Subcutaneous abdominal adipose tissue (tissue), 5 donors: ENCODE results near the gene CD48.

Source experiments
- H3K27ac ChIP-seq: one replicate; pipeline ENCODE4 v1.7.0; 2013; ENCODE audit warnings: low read depth, mild to moderate bottlenecking, inconsistent platforms, low read length, moderate library complexity
- H3K27me3 ChIP-seq, 5 donors: one replicate each; pipeline ENCODE4 v1.7.0; 2013; ENCODE audit warnings: low read length in 5 of 5, inconsistent platforms in 1 of 5; ENCODE audit not compliant: control insufficient read depth in 5 of 5, insufficient read depth in 4 of 5
- H3K36me3 ChIP-seq, 5 donors: one replicate each; pipeline ENCODE4 v1.7.0; 2013; ENCODE audit warnings: low read length in 5 of 5; ENCODE audit not compliant: control insufficient read depth in 5 of 5, insufficient read depth in 5 of 5
- H3K4me1 ChIP-seq, 5 donors: one replicate each; pipeline ENCODE4 v1.7.0; 2013; ENCODE audit warnings: low read length in 5 of 5, mild to moderate bottlenecking in 3 of 5, moderate library complexity in 1 of 5; ENCODE audit not compliant: control insufficient read depth in 5 of 5, insufficient read depth in 5 of 5
- H3K4me3 ChIP-seq, 5 donors: one replicate each; pipeline ENCODE4 v1.7.0; 2013; ENCODE audit warnings: low read length in 5 of 5, low read depth in 1 of 5
- H3K9ac ChIP-seq, 5 donors: one replicate each; pipeline ENCODE4 v1.7.0; 2013; ENCODE audit warnings: low read length in 5 of 5, mild to moderate bottlenecking in 4 of 5, moderate library complexity in 3 of 5
- H3K9me3 ChIP-seq, 5 donors: one replicate each; pipeline ENCODE4 v1.7.0; 2013; ENCODE audit warnings: low read length in 5 of 5; ENCODE audit not compliant: control insufficient read depth in 5 of 5
- donor health status: healthy.
- donor health status: healthy.
- donor health status: healthy.
- donor health status: healthy.
- donor health status: healthy.

The CD48 gene

DNA sequence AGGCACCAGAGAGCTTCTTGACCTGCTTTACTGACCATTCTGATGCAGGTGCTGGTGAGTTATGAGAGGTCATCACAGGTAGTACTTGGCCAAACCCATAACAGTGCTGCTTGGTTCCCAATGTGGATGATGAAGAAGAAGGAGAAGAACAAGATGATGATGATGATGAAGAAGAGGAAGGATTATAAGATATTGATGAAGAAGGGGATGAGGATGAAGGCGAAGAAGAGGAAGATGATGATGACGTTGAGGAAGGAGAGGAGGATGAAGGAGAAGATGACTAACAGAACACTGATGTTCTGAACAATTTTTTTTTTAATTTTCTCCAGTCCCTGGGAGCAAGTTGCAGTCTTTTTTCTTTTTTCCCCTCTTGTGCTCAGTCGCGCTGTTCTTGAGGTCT is 40.9 kb downstream of the CD48 start:
- peaks cover 0 to 14% (median 6%) of the 10 kb centered on the region in 5 donors for H3K4me1 ChIP-seq
- no peaks in the 10 kb centered on the region for H3K36me3 ChIP-seq
- peaks cover 0 to 5% (median 3%) of the 10 kb centered on the region in 5 donors for H3K9me3 ChIP-seq
- H3K27ac ChIP-seq = no peak overlapping the region
- H3K9ac ChIP-seq = no peak overlapping the region
- H3K4me3 ChIP-seq = no peak overlapping the region
- peaks cover 0 to 3% (median 0%) of the 10 kb centered on the region in 5 donors for H3K27me3 ChIP-seq

GRCh38 chr1:160669802-160670201 is 41.8 kb downstream of the CD48 start:
- Histone ChIP-seq H3K4me1 (peaks cover 2 to 20% (median 12%) of the 10 kb centered on the region in 5 donors), H3K27ac (no peak overlapping the region), H3K36me3 (no peaks in the 10 kb centered on the region), H3K27me3 (peaks cover 0 to 4% (median 0%) of the 10 kb centered on the region in 5 donors), H3K9ac (no peak overlapping the region), H3K9me3 (peaks cover 0 to 5% (median 3%) of the 10 kb centered on the region in 5 donors), H3K4me3 (no peak overlapping the region)

DNA sequence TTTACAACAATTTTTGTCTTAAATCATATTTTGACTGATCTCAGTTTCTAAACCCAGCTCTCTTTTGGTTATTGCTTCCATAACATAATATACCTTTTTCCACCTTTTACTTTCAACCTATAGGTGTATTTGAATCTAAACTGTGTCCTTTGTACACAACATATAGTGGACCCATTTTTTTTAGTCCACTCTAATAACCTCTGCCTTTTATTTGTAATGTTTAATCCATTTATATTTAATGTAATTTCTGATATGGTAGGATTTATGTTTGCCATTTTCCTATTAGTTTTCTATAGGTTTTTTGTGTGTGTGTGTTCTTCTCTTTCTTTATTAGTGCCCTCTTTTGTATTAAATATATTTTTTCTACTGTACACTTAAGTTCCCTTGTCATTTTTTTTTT is 42.3 kb downstream of the CD48 start:
- H3K27ac ChIP-seq = no peak overlapping the region
- H3K4me1 ChIP-seq = peaks cover 2 to 20% (median 12%) of the 10 kb centered on the region in 5 donors
- H3K9me3 ChIP-seq = peaks cover 0 to 5% (median 3%) of the 10 kb centered on the region in 5 donors
- H3K27me3 ChIP-seq = peaks cover 0 to 4% (median 0%) of the 10 kb centered on the region in 5 donors
- no peaks in the 10 kb centered on the region for H3K36me3 ChIP-seq
- no peak overlapping the region for H3K9ac ChIP-seq
- no peak overlapping the region for H3K4me3 ChIP-seq

DNA sequence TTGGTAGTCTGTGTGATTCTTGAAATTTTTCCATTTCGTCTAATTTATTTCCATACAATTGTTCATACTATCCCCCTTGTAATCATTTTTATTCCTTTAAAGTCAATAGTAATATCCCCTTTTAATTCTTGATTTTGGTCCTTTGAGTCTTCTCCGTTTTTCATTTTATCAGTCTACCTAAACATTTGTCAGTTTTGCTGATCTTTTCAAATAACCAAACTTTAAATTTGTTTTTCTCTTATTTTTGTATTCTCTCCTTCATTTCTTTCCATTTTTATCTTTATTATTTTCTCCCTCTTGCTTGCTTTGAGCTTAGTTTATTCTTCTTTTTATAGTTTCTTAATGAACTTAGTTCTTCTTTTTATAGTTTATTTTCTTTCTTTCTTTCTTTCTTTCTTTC is 43.7 kb downstream of the CD48 start:
- Histone ChIP-seq H3K9me3 (peaks cover 0 to 5% (median 3%) of the 10 kb centered on the region in 5 donors), H3K9ac (no peak overlapping the region), H3K27me3 (peaks cover 0 to 4% (median 0%) of the 10 kb centered on the region in 5 donors), H3K36me3 (no peaks in the 10 kb centered on the region), H3K4me1 (peaks cover 2 to 17% (median 13%) of the 10 kb centered on the region in 5 donors), H3K4me3 (no peak overlapping the region), H3K27ac (no peak overlapping the region)

GRCh38 chr1:160666079-160666442 is 45.6 kb downstream of the CD48 start:
- Histone ChIP-seq H3K9ac (no peak overlapping the region), H3K9me3 (peaks cover 0 to 5% (median 3%) of the 10 kb centered on the region in 5 donors), H3K27ac (no peak overlapping the region), H3K4me3 (peak overlapping the region in 1 of 5 donors; percentile 4), H3K36me3 (no peaks in the 10 kb centered on the region), H3K4me1 (peaks cover 2 to 16% (median 13%) of the 10 kb centered on the region in 5 donors), H3K27me3 (peaks cover 0 to 4% (median 0%) of the 10 kb centered on the region in 5 donors)

GRCh38 chr1:160665330-160666078 is 46.1 kb downstream of the CD48 start:
- Histone ChIP-seq H3K9ac (no peak overlapping the region), H3K9me3 (peaks cover 0 to 5% (median 3%) of the 10 kb centered on the region in 5 donors), H3K4me1 (peaks cover 2 to 16% (median 13%) of the 10 kb centered on the region in 5 donors), H3K27ac (no peak overlapping the region), H3K4me3 (peak overlapping the region in 1 of 5 donors; percentile 4), H3K36me3 (no peaks in the 10 kb centered on the region), H3K27me3 (peaks cover 0 to 4% (median 0%) of the 10 kb centered on the region in 5 donors)

DNA sequence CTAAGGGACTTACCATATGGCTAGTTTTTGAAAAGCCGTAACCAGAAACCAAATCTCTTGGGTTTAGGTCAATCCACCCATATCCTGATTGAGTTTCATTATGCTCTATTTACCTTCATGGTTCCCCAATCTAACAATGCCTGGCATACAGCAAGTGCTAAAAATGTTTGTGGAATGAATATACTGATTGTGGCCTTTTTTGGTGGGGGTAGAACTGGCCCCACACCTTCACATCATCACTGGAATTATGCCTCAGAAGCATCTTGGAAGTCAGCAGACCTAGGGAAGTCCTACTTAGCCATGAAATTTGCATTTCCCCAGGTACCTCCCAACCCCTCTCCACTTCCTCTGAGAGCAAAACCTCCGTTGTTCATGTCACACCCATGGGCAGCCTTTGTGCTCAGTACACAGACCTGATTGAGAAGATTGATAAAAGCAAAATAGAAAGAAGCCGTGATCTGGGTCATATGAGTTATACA is 47.0 kb downstream of the CD48 start:
- no peak overlapping the region for H3K27ac ChIP-seq
- peaks cover 0 to 4% (median 0%) of the 10 kb centered on the region in 5 donors for H3K27me3 ChIP-seq
- H3K4me1 ChIP-seq = peaks cover 2 to 16% (median 13%) of the 10 kb centered on the region in 5 donors
- no peak overlapping the region for H3K4me3 ChIP-seq
- no peak overlapping the region for H3K9ac ChIP-seq
- no peaks in the 10 kb centered on the region for H3K36me3 ChIP-seq
- peaks cover 0 to 5% (median 3%) of the 10 kb centered on the region in 5 donors for H3K9me3 ChIP-seq

- peaks cover 0 to 4% (median 0%) of the 10 kb centered on the region in 5 donors for H3K27me3 ChIP-seq
- peaks cover 2 to 22% (median 13%) of the 10 kb centered on the region in 5 donors for H3K4me1 ChIP-seq
- peaks cover 0 to 3% (median 0%) of the 10 kb centered on the region in 5 donors for H3K9me3 ChIP-seq
Measured at GRCh38 chr1:160662910-160663309, 48.7 kb downstream of the CD48 start.

DNA sequence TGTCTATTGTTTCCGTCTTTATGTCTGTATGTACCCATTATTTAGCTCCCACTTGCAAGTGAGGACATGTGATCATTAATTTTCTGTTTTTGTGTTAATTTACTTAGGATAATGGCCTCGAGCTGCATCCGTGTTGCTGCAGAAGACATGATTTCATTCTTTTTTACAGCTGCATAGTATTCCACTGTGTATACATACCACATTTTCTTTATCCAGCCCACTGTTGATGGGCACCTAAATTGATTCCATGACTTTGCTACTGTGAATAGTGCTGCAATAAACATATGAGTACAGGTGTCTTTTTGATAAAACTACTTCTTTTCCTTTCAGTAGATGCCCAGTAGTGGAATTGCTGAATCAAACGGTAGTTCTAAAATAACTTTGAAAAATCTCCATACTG is 52.1 kb downstream of the CD48 start:
- no peak overlapping the region for H3K4me3 ChIP-seq
- peaks cover 0 to 9% (median 0%) of the 10 kb centered on the region in 5 donors for H3K4me1 ChIP-seq
- no peak overlapping the region for H3K27ac ChIP-seq
- no peaks in the 10 kb centered on the region for H3K36me3 ChIP-seq
- no peak overlapping the region for H3K9ac ChIP-seq
- H3K9me3 ChIP-seq = peaks cover 0 to 3% (median 0%) of the 10 kb centered on the region in 5 donors
- H3K27me3 ChIP-seq = peaks cover 0 to 3% (median 0%) of the 10 kb centered on the region in 5 donors

More at GRCh38 chr1:160662910-160663309, 48.7 kb downstream of the CD48 start:
- Histone ChIP-seq H3K4me3 (no peak overlapping the region), H3K27ac (no peak overlapping the region), H3K9ac (no peak overlapping the region), H3K36me3 (no peaks in the 10 kb centered on the region)

GRCh38 chr1:160658814-160659193 is 52.8 kb downstream of the CD48 start:
- Histone ChIP-seq H3K36me3 (no peaks in the 10 kb centered on the region), H3K27ac (no peak overlapping the region), H3K9me3 (peaks cover 0 to 3% (median 0%) of the 10 kb centered on the region in 5 donors), H3K4me1 (peaks cover 0 to 9% (median 0%) of the 10 kb centered on the region in 5 donors), H3K9ac (no peak overlapping the region), H3K27me3 (peaks cover 0 to 3% (median 0%) of the 10 kb centered on the region in 5 donors), H3K4me3 (no peak overlapping the region)
